Fibroblast of lung (primary cell): ENCODE results near the gene TRAPPC14.

Source experiments
- EZH2 ChIP-seq: IDR thresholded peaks from 2 replicates; pipeline ENCODE4 v1.5.1; 2012; ENCODE audit warnings: low read length, control low read depth, mild to moderate bottlenecking; ENCODE audit errors: missing control alignments
- TF ChIP-seq, protein P1 (sequence below), 2 donors: IDR thresholded peaks in 1 of 2; conservative IDR thresholded peaks in 1 of 2; 1 replicate in 1 of 2; 2 replicates in 1 of 2; pipeline ENCODE4 v1.5.1; 2011 to 2012; ENCODE audit warnings: low read length in 2 of 2, control low read depth in 1 of 2, inconsistent platforms in 1 of 2, low read depth in 1 of 2, mild to moderate bottlenecking in 1 of 2

DNA sequence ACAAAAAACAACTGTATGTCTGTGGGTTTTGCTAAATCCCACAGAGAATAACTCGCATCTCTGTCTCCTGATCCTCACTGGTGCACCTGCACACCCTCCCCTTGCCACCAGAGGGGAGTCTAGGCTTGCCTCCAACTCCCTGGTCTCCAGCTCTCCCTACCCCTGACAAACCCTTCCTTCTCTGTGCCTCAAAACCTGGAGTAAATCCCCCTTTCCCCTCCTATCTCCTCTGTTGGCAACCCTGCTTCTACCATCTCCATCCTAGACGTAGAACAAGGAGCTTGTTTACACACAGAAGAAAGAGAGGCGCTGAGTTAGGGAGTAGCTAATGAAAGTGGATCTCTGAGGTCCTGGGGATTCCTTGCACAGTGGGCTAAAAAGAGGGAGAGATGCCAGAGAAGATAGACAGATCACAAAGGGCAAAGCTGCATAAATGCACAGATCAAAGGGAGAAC is 25.8 kb downstream of the TRAPPC14 start:
- TF ChIP-seq, protein P1, sequence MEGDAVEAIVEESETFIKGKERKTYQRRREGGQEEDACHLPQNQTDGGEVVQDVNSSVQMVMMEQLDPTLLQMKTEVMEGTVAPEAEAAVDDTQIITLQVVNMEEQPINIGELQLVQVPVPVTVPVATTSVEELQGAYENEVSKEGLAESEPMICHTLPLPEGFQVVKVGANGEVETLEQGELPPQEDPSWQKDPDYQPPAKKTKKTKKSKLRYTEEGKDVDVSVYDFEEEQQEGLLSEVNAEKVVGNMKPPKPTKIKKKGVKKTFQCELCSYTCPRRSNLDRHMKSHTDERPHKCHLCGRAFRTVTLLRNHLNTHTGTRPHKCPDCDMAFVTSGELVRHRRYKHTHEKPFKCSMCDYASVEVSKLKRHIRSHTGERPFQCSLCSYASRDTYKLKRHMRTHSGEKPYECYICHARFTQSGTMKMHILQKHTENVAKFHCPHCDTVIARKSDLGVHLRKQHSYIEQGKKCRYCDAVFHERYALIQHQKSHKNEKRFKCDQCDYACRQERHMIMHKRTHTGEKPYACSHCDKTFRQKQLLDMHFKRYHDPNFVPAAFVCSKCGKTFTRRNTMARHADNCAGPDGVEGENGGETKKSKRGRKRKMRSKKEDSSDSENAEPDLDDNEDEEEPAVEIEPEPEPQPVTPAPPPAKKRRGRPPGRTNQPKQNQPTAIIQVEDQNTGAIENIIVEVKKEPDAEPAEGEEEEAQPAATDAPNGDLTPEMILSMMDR (conservative IDR thresholded peaks at IDR 0.05 in 1 of 2, IDR thresholded peaks at IDR 0.05 in 1 of 2; ENCODE audit: low read depth in 1 of 2, low read length in 2 of 2), result peak; percentile 89 to 91
- no peak for TF ChIP-seq EZH2
